GM19035 (cell line): Measurements from ENCODE around the gene CCDC110.

Experiments used
- ATAC-seq: cut with Tn5 transposase; IDR thresholded peaks from one replicate; pipeline ENCODE4 v1.9.1; 2021; ENCODE audit not compliant: unreplicated experiment

Gene CCDC110

DNA sequence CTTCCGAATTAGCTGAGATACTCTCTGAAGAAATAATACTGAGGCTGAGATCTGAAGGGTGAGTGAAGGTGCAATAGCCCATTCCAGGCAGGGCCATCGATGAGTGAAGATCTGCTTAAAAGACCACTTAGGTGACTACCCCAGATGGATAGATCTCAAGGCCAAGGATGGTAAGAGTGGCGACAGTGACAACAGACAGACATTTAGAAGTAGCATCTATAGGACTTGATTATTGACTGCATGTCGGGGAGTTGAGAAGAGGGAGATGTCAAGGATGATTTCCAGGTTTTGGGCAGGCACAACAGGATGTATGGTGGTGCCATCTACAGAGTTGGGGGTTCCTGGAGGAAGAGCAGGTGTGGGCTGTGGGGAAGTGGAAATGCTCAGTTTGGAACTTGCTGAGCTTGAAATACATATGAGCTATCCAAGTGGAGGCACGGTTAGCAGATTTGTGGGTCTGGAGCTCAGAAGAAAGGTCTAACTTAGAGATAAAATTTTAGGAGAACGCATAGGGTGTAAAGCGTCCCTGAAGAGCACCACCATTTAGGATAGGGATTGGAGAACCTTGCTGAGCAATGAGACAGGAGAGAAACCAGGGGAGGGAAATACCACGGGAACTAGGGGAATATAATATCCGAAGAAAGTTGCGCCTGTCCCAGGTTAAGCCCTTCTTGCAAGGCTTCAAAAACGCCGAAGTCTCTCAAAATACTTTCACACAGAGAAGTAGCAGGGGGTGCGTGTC lies 46.5 kb downstream of the CCDC110 start:
- no peak for ATAC-seq

DNA sequence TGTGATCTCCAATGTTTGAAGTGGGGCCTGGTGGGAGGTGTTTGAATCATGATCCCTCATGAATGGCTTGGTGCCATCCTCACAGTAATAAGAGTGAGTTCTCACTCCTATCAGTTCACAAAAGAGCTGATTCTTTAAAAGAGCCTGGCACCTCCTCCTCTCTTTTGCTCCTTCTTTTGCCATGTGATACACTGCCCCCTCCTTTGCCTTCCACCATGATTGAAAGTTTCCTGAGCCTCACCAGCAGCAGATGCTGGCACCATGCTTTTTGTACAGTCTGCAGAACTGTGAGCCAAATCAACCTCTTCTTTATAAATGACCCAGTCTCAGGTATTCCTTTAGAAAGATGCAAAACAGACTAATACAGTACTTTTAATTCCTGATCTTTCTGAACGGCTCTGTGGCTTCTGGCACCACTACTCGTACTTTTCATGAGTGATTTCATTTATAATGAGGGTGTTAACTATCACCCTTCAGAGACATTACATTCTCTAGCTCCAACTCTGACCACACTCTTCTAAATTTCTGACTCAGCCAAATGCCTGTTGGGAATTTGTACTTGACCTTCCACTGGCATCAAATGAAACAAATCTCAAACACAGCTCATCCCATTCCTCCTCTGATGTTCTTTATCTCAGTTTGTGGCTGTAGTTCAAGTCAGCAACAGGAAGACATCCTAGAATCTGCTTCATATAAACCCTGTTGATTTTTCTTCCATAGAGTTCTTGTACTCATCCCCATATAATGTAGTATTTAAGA lies 50.0 kb downstream of the CCDC110 start:
- ATAC-seq, result no peak

DNA sequence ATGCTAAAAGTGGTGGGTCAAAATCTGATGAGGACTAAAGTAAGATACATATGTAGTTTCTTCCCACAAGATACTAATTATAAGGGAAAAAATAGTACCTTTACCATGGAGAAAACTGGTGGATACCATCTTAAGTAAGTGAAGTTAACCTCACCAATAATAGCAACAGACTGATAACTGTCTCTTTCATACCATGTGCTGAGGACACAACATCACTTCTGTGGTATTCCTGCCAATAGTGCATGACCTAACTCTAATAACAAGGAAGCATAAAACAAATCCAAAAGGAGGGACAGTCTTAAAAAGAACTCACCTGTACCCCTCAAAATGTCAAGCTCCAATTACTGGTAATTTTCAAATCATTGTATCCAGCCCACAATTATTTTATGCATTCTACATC lies 54.6 kb downstream of the CCDC110 start:
- no peak for ATAC-seq

DNA sequence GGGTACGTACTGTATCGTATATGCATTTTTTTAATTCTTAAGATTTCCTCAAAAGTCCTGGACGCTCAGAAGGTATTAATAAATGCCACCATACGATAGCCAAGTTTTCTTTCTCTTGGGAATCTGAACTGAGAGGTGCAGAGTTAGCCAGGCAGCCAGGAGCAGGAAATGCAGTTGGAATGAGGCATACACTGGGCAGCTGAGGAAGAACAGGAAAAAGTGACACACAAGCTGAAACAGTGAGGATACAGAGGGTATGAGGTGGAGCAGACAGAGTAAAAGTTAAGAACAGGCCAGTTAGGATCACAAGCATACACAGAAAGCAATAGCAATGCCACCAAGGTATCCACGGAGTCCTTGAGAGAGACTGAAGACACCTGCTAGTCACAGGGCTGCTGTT lies 59.1 kb downstream of the CCDC110 start:
- ATAC-seq, result no peak

DNA sequence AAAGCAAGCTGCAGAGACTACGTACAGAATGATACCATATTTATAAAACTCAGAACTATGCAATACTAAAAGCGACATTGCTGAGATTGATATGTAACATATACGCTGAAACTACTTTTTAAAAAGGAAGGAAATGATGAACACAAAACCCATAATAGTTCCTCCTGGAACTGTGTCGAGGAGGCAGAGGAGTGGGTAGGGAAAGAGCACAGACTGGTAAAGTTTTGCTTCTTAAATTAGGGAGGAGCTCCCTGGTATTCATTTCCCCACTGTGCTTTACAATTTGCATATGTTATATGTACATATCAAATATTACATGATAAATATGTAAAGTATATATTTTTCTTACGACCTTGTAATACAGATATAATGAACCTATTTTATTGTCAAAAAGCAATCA lies 59.7 kb downstream of the CCDC110 start:
- no peak for ATAC-seq

DNA sequence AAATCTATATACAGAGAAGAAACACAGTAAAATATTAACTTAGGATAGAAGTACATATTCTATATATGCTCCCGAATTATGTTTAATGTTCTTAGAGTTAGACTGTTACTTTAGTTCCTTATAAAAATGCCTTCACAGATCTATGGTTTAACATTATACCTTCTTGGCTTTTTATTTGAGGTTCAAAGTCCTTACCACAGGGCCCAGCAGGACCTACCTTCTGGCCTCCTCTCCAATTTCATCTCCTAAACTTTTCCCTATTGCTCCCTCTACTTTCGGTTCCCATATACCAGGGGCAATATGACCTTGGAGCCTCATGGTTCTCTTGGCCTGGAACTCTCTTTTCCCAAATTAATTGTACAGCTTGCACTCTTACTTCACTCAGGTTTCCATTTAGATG lies 63.1 kb downstream of the CCDC110 start:
- ATAC-seq, result no peak

DNA sequence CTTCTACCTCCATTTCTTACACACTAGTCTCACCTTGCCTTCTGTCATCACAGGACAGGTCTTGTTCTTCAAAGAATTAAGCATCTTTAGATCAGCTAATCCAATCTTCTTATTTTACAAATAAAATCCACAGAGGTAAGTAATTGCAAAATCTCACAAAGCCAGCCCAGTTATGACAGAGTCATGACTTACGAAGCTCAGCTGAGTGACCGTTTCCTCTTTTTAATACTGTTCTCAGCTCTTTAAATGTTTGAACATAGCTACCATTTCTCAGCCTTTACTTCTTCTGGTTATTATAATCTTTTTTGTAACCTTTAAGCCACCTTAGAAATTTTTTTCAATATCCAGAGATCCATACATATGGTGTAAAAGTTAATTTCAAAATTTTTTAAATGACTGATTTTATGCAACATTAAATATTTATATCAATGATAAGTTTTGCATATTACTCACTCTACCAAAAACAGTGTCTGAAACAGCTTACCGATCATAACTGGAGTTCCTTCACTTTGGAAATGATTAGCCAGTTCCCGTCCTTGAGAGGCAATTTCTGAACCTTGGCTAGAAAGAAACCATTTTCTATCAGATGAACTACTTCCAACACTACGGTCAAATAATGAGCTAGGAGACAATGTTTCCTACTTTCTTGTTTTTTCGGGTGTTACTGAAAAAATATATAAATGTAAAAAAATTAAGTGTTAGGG lies 66.1 kb downstream of the CCDC110 start:
- peak; percentile 65 for ATAC-seq

DNA sequence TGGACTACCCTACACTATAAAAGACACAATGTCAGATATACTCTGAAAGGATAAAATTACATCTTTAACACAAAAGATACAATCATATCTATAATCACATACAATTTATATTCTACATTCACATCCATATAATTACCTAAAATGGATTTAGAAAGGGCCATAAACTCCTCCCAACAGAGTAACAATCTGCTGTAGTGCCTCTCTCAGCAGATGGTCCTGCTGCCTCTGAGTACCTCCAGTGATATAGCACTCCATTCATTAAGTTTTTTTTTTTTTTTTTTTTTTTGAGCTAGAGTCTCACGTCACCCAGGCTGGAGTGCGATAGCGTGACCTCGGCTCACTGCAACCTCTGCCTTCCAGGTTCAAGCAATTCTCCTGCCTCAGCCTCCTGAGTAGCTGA lies 67.5 kb downstream of the CCDC110 start:
- ATAC-seq, result no peak

DNA sequence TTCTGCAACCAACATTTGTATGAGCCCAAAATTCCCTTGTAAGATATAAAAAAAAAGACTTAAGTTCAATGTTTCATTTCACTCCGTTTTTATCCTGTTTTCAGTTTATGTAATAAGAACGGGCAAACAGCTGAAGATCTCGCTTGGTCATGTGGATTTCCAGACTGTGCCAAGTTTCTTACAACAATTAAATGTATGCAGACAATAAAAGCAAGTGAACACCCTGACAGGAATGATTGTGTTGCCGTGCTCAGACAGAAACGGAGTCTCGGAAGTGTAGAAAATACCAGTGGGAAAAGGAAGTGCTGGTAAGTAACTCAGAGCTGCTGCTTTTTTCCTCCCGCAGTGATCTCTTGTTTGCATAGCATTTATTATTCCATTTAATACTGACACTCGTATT lies 72.1 kb downstream of the CCDC110 start:
- ATAC-seq, result no peak

DNA sequence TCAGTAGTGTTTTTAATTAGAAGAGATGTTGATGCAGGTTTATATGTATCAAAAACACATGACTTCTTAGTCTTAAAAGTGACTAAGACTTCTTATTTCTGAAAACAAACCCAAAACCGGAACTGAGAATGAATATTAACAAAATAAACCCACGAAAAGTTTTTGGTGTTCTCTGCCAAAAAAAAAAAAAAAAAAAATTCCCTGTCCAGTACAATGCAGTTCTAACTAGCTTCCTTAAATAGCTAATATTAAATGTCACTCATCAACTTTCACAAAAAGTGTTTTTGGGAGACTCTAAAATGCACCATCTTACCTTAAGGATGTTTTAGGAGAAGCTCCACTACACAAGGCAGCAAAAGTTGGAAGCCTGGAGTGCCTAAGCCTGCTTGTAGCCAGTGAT lies 72.9 kb downstream of the CCDC110 start:
- no peak for ATAC-seq

DNA sequence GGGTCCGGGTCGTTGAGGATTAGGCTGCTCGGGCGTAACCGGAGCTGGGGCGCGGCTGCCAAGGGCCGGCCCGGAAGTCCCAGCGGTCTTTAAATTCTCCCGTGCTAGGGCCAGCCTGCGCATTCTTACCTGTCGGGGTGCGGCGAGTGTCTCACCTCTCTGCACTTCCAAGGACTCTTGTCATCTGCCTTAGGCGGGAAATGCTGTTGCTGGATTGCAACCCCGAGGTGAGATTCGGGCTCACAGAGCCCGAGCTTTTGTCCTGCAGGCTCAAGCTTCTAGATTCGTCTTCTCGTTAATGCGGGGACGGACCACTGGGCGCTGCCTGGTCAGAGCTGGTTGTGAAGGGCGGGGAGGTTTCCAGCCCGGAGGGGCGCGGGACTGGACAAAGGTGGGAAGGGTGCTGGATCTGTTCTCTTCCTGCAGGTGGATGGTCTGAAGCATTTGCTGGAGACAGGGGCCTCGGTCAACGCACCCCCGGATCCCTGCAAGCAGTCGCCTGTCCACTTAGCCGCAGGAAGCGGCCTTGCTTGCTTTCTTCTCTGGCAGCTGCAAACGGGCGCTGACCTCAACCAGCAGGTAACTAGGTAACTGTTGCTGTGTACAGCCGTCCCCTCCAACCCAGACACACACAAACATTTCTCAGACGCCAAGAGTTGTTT lies 74.7 kb downstream of the CCDC110 start, which contains the start of gene ANKRD37:
Gene ANKRD37 (plus strand): TSS at position 118 of the 662 bp plus-strand sequence. CDS start 83 bp downstream, at position 201.
- no peak for ATAC-seq

DNA sequence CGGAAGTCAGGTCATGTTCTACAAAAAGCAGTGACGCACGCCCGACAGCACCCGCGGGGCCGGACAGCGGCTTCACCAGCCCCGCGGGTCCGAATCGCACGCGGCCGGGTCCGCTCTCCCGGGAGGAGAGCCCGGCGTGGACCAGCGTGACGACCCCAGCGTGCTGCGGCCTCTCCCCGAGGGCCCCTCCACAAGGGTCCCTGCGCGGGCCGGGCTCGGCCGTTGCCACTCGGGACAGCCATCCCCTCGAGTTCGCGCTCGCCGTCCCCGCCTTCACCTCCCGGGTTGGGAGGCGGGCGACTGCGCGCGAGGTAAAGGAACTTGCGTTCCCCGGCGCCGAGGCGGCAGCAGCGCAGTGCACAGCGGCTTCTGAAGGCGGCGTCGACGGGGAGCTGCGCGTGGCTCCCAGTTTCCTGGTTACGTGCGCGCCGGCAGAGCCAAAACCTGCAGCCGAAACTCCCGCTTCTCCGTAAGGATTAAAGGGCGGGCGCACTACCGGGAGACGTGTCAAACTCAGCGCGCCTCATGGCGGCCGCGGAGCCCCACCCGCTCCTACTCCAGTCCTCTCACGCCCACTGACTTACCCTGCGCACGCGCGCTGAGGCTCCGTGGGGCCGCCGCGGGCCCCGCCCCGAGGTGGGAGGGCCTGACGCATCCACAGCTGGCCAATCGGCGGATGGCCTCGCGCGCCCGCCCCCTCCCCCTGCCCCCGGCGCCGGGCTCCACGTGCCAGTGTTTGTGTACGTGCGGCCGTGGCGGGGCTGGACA lies 75.4 kb downstream of the CCDC110 start:
- peak; percentile 78 for ATAC-seq

DNA sequence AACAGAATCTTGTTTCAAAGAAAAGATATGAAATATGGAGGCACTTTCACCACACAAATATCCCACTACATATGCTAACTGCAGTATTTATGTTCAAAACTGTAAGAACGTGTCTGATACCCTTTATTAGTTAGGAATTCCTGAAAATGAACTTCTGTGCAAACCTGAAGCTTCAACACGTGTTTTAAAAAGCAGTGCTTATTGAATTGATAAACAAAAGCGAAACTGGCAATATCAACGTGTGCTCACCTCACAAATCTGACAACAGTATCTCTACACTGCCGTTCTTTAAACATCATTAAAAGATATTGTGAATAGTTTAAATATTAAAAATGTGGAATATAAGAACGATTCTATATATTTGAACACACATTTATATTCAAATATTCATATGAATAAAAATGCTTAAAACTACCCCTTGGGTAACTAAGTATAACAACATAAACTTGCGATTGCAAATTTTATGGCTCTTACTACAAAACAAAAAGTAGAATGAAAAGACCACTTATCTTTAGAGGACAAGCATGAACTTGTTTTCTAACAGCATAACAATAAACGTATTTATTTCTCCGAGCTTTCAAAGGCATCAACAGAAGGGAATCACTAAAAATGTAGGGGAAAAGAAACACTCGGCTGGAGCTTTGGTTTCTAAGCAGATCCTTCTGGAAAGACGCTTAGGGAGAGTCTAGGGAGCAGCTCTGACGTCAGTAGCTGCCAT lies 76.1 kb downstream of the CCDC110 start, which contains the start of gene LRP2BP:
Gene LRP2BP (minus strand): TSS at position 687 of the 718 bp plus-strand sequence. CDS start 17,738 bp downstream, outside the sequence.
- ATAC-seq, result no peak
